HepG2 (cell line): ENCODE measurements around the gene TNFRSF6B.
"Not testable (repeated sequence)": the region's sequence is repeated elsewhere in the genome, so short reads cannot be mapped to it uniquely, and the experiment has no call there.

ENCODE experiments used
- ATF1 ChIP-seq: IDR thresholded peaks from 2 replicates; pipeline ENCODE4 v1.6.1; 2016; ENCODE audit warnings: mild to moderate bottlenecking, control low read depth
- EZH2 ChIP-seq: conservative IDR thresholded peaks from 2 replicates; pipeline ENCODE4 v1.6.1; 2012; ENCODE audit warnings: mild to moderate bottlenecking, low read depth, low read length, moderate library complexity
- FOXA1 ChIP-seq, 2 experiments: fragments of 450-650 bp in 1 of 2; sonication (generic) in 1 of 2; formaldehyde crosslinking in 1 of 2; IDR thresholded peaks; 2 replicates each; pipeline versions ENCODE4 v1.4.0 to v1.6.1; 2016 to 2020; ENCODE audit warnings: missing genetic modification reagents in 1 of 2
- GATAD2A ChIP-seq: IDR thresholded peaks from 2 replicates; pipeline ENCODE4 v1.6.1; 2016
- HNRNPLL ChIP-seq: fragments of 200-400 bp; formaldehyde crosslinking; IDR thresholded peaks from 2 replicates; pipeline ENCODE4 v1.6.1; 2017; ENCODE audit warnings: mild to moderate bottlenecking, low read depth, low read length; ENCODE audit not compliant: poor library complexity, severe bottlenecking
- POLR2A ChIP-seq, 2 experiments: IDR thresholded peaks; 2 replicates each; pipeline ENCODE4 v1.6.1; 2011; ENCODE audit warnings: low read depth in 2 of 2, low read length in 2 of 2, mild to moderate bottlenecking in 1 of 2, moderate library complexity in 1 of 2; ENCODE audit not compliant: insufficient read depth in 1 of 2
- TAF1 ChIP-seq: sonication (generic); formaldehyde crosslinking; IDR thresholded peaks from 2 replicates; pipeline ENCODE4 v1.4.0; 2020; ENCODE audit warnings: missing genetic modification reagents
- YY1 ChIP-seq: IDR thresholded peaks from 2 replicates; pipeline ENCODE4 v1.6.1; 2011; ENCODE audit warnings: low read length, low read depth, moderate library complexity, mild to moderate bottlenecking; ENCODE audit not compliant: insufficient read depth, insufficient replicate concordance
- ZNF225 ChIP-seq: sonication (generic); formaldehyde crosslinking; IDR thresholded peaks from 2 replicates; pipeline ENCODE4 v1.4.0; 2020; ENCODE audit warnings: mild to moderate bottlenecking, missing genetic modification reagents
- TF ChIP-seq, protein P1 (sequence below): sonication (generic); formaldehyde crosslinking; IDR thresholded peaks from 2 replicates; pipeline ENCODE4 v1.8.1; 2023; ENCODE audit warnings: missing genetic modification reagents, inconsistent platforms, borderline replicate concordance
- TF ChIP-seq, protein P2 (sequence below): IDR thresholded peaks from 2 replicates; pipeline ENCODE4 v1.6.1; 2012; ENCODE audit warnings: low read depth, low read length, improper control_type of control experiment
- TF ChIP-seq, protein P3 (sequence below): sonication (generic); formaldehyde crosslinking; IDR thresholded peaks from 2 replicates; pipeline ENCODE4 v1.8.0; 2022; ENCODE audit warnings: mild to moderate bottlenecking, missing genetic modification reagents
- TF ChIP-seq, protein P4 (sequence below): sonication (generic); formaldehyde crosslinking; IDR thresholded peaks from 2 replicates; pipeline ENCODE4 v1.5.0; 2020; ENCODE audit warnings: mild to moderate bottlenecking, missing genetic modification reagents, moderate library complexity

DNA sequence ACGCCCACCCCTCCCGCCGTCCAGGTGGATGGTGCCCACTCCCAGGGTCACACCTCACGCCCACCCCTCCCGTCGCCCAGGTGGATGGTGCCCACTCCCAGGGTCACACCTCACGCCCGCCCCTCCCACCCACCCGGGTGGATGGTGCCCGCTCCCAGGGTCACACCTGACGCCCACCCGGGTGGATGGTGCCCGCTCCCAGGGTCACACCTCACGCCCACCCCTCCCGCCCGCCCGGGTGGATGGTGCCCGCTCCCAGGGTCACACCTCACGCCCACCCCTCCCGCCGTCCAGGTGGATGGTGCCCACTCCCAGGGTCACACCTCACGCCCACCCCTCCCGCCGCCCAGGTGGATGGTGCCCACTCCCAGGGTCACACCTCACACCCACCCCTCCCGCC is 46.0 kb upstream of the TNFRSF6B start:
- TF ChIP-seq GATAD2A (CRISPR knock-in tag); ZNF225 (CRISPR knock-in tag); FOXA1 (IDR thresholded peaks at IDR 0.05); FOXA1 (CRISPR knock-in tag; IDR thresholded peaks at IDR 0.05); TAF1 (CRISPR knock-in tag); EZH2; ATF1 (CRISPR knock-in tag); POLR2A (IDR thresholded peaks at IDR 0.05; ENCODE audit: insufficient read depth in 1 of 2, low read depth in 2 of 2, low read length in 2 of 2); HNRNPLL; YY1: not testable (repeated sequence)
- TF ChIP-seq, protein P1, sequence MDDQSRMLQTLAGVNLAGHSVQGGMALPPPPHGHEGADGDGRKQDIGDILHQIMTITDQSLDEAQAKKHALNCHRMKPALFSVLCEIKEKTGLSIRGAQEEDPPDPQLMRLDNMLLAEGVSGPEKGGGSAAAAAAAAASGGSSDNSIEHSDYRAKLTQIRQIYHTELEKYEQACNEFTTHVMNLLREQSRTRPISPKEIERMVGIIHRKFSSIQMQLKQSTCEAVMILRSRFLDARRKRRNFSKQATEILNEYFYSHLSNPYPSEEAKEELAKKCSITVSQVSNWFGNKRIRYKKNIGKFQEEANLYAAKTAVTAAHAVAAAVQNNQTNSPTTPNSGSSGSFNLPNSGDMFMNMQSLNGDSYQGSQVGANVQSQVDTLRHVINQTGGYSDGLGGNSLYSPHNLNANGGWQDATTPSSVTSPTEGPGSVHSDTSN (CRISPR knock-in tag), result not testable (repeated sequence)
- TF ChIP-seq, protein P2, sequence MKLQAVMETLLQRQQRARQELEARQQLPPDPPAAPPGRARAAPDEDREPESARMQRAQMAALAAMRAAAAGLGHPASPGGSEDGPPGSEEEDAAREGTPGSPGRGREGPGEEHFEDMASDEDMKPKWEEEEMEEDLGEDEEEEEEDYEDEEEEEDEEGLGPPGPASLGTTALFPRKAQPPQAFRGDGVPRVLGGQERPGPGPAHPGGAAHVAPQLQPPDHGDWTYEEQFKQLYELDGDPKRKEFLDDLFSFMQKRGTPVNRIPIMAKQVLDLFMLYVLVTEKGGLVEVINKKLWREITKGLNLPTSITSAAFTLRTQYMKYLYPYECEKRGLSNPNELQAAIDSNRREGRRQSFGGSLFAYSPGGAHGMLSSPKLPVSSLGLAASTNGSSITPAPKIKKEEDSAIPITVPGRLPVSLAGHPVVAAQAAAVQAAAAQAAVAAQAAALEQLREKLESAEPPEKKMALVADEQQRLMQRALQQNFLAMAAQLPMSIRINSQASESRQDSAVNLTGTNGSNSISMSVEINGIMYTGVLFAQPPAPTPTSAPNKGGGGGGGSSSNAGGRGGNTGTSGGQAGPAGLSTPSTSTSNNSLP, result not testable (repeated sequence)
- TF ChIP-seq, protein P3, sequence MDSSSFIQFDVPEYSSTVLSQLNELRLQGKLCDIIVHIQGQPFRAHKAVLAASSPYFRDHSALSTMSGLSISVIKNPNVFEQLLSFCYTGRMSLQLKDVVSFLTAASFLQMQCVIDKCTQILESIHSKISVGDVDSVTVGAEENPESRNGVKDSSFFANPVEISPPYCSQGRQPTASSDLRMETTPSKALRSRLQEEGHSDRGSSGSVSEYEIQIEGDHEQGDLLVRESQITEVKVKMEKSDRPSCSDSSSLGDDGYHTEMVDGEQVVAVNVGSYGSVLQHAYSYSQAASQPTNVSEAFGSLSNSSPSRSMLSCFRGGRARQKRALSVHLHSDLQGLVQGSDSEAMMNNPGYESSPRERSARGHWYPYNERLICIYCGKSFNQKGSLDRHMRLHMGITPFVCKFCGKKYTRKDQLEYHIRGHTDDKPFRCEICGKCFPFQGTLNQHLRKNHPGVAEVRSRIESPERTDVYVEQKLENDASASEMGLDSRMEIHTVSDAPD, result not testable (repeated sequence)
- TF ChIP-seq, protein P4, sequence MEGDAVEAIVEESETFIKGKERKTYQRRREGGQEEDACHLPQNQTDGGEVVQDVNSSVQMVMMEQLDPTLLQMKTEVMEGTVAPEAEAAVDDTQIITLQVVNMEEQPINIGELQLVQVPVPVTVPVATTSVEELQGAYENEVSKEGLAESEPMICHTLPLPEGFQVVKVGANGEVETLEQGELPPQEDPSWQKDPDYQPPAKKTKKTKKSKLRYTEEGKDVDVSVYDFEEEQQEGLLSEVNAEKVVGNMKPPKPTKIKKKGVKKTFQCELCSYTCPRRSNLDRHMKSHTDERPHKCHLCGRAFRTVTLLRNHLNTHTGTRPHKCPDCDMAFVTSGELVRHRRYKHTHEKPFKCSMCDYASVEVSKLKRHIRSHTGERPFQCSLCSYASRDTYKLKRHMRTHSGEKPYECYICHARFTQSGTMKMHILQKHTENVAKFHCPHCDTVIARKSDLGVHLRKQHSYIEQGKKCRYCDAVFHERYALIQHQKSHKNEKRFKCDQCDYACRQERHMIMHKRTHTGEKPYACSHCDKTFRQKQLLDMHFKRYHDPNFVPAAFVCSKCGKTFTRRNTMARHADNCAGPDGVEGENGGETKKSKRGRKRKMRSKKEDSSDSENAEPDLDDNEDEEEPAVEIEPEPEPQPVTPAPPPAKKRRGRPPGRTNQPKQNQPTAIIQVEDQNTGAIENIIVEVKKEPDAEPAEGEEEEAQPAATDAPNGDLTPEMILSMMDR (CRISPR knock-in tag), result not testable (repeated sequence)
